HG03575 (cell line): Measurements from ENCODE around the gene PGAP2.
A peak's percentile ranks its signal among the peaks of the same experiment; 100 is the strongest.
"Not testable (repeated sequence)": the region's sequence is repeated elsewhere in the genome, so short reads cannot be mapped to it uniquely, and the experiment has no call there.

Experiments
- ATAC-seq: cut with Tn5 transposase; IDR thresholded peaks from one replicate; pipeline ENCODE4 v1.9.1; 2021; ENCODE audit not compliant: unreplicated experiment, insufficient number of reproducible peaks, low FRiP score; ENCODE audit errors: extremely low read depth

PGAP2 gene

DNA sequence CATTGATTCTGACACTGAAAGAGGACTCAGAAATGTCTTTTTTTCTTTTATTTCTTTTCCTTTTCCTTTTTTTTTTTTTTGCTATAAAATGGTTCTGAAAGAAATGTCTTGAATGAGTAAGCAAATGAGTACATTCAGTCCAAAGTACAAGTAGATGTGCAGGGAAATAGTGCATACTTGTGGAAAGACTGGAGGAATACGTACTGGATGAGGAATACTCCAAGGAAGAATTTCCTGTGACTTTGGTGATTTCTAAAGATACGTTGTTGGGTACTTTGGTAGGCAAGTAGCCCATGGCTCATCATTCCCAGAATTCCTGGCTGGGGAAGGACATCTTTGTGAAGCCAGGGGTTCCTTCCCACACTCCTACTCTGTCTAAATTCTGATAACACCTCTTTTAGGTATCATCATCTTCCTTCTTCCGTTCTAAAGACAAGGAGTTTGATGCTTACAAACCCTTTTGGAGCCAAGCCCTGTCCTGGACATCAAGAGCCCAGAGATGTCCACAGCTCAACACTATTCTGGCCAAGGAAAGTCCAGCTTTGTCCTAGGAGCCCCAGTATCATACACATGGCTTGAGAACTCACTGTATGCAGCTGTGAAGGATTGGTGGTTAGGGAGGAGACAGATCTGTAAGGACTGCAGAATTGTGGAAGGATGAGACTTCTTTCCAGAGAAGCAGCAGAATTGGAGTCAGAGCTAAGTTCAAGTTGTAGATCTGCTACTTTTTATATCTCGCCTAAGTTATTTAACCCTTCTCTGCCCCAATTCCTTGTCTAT is 6.2 kb upstream of the PGAP2 start:
- no peak for ATAC-seq

- no peak for ATAC-seq
Measured at GRCh38 chr11:3803726-3804495, 4.4 kb upstream of the PGAP2 start.

- peak; percentile 80 for ATAC-seq
Measured at GRCh38 chr11:3808861-3809623, 682 bp downstream of the PGAP2 start.

DNA sequence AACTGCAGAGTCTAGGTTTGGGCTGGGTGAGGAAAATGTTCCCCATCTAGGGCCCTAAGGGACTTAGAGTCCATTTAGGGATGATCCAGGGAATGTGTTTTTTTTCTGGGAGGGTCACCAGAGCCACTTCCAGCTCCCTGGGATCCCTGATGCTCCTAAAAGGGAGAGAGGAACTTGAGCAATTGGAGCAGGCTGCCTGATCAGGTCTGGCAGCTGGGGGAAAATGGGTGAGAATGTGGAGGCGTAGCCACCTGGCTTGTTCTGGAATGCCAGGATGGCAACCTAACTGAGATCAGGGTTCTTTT is 1.2 kb downstream of the PGAP2 start:
- no peak for ATAC-seq

DNA sequence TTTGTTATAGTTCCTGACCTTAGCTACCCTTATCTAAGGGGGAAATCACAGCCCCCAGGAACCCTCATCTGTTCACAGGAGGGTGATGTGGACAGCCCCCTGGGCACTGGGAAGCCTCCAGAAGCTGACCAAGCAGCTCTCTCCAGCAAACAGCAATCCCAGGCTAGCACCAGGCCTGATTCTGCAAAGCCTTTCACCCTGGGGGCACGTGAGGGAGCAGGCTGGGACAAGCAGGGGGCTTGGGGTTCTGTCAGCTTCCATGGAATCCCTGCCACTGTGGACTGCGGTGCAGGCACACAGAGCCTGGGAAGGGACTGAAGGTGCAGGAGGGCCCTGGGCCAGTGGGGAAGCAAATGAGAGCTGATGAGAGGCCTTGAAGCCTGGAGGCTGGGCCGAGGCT is 2.1 kb downstream of the PGAP2 start:
- ATAC-seq: no peak

GRCh38 chr11:3810951-3811350 is 2.6 kb downstream of the PGAP2 start:
- no peak for ATAC-seq

- ATAC-seq: not testable (repeated sequence)
Measured at GRCh38 chr11:3814832-3815231, 6.5 kb downstream of the PGAP2 start.

DNA sequence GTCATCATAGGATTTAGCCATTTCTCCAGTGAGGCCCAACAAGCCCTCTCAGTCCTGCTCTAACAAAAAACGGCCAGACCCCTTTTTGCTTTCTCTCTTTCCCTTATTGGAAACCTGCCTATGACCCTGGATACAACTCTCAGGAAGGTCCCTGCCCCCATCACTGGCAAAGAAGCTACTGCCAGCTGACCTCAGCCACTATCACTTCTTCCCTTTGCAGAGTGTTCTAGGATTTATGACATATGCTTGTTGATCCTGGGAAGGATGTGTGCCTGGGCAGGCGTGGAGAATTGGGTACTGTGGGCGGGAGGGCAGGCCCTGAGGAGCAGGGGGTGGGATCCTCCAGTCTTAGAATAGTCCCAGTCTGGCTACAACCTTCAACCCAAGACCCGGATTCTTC is 7.5 kb downstream of the PGAP2 start:
- ATAC-seq: no peak

DNA sequence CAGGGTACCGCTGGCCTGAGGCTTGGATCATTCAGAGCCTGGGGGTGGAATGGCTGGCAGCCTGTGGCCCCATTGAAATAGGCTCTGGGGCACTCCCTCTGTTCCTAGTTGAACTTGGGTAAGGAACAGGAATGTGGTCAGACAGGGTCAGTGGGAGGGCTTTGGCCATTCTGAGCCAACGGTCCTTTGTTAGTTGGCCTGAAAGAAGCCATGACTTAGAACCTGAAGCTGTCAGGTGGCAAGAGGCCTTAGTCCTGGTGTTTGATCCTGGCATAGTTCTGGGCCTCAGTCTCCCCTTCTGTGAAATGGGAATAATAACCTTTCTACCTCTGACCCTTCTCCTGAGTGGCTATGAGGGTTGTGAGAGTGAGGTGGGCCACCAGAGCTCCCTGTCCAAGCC is 8.3 kb downstream of the PGAP2 start:
- no peak for ATAC-seq

GRCh38 chr11:3817181-3817800 is 8.9 kb downstream of the PGAP2 start:
- ATAC-seq: no peak

DNA sequence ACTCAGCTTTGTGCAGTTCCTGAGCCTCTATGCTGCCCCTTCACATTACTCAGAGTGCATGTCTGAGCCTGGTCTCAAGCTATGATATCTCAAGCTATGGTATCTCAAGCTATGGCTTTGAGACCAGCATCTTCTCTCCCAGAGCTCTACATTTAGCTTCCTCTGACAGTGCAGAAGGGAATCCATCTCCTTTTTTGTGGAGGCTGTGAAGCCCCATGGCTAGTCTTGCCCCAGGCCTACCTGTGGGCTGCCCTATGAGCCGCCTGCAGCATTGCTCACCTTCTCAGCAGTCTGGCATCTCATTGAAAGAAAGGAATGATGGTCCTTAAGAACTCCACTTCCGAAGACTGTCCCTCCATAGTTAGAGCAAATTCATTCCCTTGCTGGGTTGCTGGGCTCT is 12.6 kb downstream of the PGAP2 start:
- no peak for ATAC-seq

GRCh38 chr11:3822312-3822711 is 14.0 kb downstream of the PGAP2 start:
- ATAC-seq: no peak

- ATAC-seq: no peak
Measured at GRCh38 chr11:3823303-3823702, 14.9 kb downstream of the PGAP2 start.

DNA sequence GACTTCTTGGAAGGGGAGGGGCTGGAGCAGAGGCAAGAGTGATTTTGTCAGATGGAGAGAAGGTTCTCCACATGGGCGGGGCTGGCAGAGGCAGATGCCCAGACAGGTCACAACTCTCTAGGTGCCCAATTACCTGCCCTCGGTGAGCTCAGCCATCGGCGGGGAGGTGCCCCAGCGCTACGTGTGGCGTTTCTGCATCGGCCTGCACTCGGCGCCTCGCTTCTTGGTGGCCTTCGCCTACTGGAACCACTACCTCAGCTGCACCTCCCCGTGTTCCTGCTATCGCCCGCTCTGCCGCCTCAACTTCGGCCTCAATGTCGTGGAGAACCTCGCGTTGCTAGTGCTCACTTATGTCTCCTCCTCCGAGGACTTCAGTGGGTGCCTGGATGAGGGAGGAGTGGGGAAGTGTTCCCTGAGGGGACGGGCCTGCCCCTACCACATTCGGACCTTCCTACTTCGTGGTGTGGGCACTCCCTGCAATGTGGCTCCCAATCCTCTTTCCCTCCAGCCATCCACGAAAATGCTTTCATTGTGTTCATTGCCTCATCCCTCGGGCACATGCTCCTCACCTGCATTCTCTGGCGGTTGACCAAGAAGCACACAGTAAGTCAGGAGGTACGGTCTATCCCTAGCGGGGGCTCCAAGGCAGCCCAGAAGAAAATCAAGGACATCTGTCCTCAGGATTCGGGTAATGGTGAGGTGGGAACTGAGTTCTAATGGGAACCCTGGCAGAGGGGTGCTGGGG is 15.6 kb downstream of the PGAP2 start:
- ATAC-seq: no peak

DNA sequence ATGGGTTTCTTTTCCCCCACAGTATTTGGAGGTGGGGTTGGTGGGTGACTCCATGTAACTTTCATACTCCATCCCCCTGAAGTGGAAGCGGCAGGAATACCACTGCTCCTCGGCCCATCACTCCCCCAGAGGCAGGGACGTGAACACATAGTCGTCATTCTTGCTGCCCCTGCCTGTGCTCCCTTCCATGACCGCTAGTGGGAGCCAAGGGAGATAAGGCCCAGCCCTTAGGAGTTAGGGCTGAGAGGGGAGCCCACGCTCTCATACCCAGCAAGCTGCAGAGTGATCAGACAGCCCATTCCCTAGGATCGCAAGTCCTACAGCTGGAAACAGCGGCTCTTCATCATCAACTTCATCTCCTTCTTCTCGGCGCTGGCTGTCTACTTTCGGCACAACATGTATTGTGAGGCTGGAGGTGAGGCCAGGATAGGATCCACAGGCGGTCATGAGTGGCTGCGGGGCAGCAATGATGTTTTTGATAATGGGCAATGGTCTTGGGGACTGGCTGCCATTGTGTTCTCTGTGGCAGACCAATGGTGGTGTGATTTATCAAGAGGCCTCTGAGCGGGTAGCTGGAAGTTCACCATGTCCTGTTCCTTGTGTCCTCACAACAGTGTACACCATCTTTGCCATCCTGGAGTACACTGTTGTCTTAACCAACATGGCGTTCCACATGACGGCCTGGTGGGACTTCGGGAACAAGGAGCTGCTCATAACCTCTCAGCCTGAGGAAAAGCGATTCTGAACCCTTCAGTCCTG is 16.5 kb downstream of the PGAP2 start:
- ATAC-seq: no peak

DNA sequence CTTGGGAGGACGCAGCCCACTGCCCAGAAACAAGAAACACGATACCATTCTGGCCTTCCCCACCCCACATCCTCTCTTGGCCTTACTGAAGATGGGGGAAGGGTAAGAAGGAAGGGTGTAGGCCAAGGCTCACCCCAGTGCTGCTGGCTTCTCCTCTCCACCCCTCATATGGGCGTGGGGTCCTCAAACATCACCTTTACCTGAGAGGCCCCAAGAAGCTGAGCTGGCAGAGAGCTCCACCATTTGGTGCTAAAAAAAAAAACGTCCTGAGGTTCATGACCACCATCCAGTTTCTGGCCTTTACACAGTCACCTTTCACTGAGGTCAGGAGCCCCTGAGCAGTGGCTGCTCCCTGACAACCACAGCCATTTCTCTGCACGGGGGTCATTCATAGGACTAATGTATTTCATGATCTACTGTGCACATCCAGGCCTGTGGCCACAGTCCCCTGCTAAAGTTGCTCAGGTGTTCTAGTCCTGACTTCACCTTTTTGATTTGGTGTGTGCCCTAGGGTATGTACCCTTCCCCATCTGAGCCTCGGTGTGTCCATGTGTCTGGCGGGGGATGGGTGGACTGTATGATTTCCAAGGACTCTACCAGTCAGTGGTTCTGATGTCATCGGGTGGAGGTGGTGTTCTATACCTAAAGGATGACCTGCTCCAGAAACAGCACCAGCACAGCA is 17.3 kb downstream of the PGAP2 start:
- no peak for ATAC-seq

DNA sequence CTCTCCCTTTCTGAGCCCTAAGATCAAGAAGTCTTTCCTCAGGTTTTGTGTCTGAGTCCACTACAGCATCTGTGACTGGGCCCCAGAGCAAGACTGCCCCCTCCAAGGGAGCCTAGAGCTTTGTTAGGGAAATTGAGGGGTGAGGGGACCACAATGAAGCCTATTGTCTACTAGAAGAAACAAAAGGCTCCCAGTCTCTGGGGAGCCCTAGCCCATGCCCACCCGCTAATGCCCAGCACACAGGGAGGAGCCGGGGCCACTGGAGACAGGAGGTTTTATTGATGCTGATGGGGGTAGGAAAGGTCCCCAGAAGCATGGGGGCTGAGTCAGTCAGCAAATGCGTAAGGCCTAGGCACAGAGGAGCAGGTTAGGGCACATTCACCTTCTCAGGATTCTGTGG is 18.4 kb downstream of the PGAP2 start:
- no peak for ATAC-seq
